T-cell (primary cell): ENCODE measurements around the gene LYVE1. TPM values are rescaled to one million over a fixed set of nuclear protein-coding genes. Genes with fewer than 3 reads are reported as not detected.

Experiments used
- ATAC-seq, 4 experiments: fragments of 200-7000 bp in 3 of 4; fragments of 150-1000 bp in 1 of 4; cut with Tn5 transposase; replicated peaks in 1 of 4; 1 replicate in 3 of 4; 2 replicates in 1 of 4; pipeline ENCODE4 v1.10.0; 2021; ENCODE audit warnings: moderate library complexity in 3 of 4, mild to moderate bottlenecking in 2 of 4, moderate number of reproducible peaks in 1 of 4
- CTCF ChIA-PET, 2 donors: fragments of 300-600 bp; sonication (Branson Sonifier 250); formaldehyde crosslinking; loops; one replicate each; lab custom pipeline; 2022; ENCODE audit warnings: antibody characterized with exemption in 2 of 2; lab: Charles Lee
- POLR2A ChIA-PET, 2 donors: fragments of 300-600 bp; sonication (Branson Sonifier 250); formaldehyde crosslinking; loops; one replicate each; lab custom pipeline; 2022; ENCODE audit warnings: antibody characterized with exemption in 2 of 2; lab: Charles Lee
- DNase-seq, 35 experiments: peaks; one replicate each; pipeline versions ENCODE4 v3.0.0 to v3.0.0-alpha.2; 2013 to 2023
- H3K27ac ChIP-seq: one replicate; pipeline ENCODE4 v1.5.1; 2013; ENCODE audit warnings: low read length
- H3K27me3 ChIP-seq, 2 experiments: replicated peaks in 1 of 2; 1 replicate in 1 of 2; 2 replicates in 1 of 2; pipeline versions ENCODE4 v1.6.1 to v1.7.0; 2013; ENCODE audit warnings: low read length in 1 of 2, mixed read lengths in 1 of 2; ENCODE audit not compliant: control insufficient read depth in 2 of 2, insufficient read depth in 2 of 2; ENCODE audit errors: extremely low read depth in 1 of 2
- H3K36me3 ChIP-seq, 2 donors: 1 replicate in 1 of 2; 2 replicates in 1 of 2; pipeline versions ENCODE4 v1.6.1 to v1.7.0; 2013; ENCODE audit warnings: low read length in 1 of 2; ENCODE audit not compliant: control insufficient read depth in 2 of 2, insufficient read depth in 1 of 2; ENCODE audit errors: extremely low read depth in 1 of 2
- H3K4me1 ChIP-seq, 2 experiments: 1 replicate in 1 of 2; 2 replicates in 1 of 2; pipeline versions ENCODE4 v1.6.1 to v1.7.0; 2013; ENCODE audit warnings: low read length in 2 of 2, mixed read lengths in 1 of 2; ENCODE audit not compliant: insufficient read depth in 2 of 2, control insufficient read depth in 1 of 2; ENCODE audit errors: extremely low read depth in 1 of 2
- H3K4me3 ChIP-seq, 2 donors: 1 replicate in 1 of 2; 2 replicates in 1 of 2; pipeline versions ENCODE4 v1.5.1 to v1.7.0; 2013; ENCODE audit warnings: mild to moderate bottlenecking in 2 of 2, low read length in 1 of 2, moderate library complexity in 1 of 2; ENCODE audit not compliant: control insufficient read depth in 1 of 2; ENCODE audit errors: extremely low read depth in 1 of 2
- H3K9me3 ChIP-seq: 2 replicates; pipeline ENCODE4 v1.7.0; 2013
- H3K27ac Mint-ChIP-seq, 2 donors: one replicate each; pipeline ENCODE4 v1.8.0; 2020 to 2021; ENCODE audit warnings: mild to moderate bottlenecking in 2 of 2, mixed read lengths in 2 of 2
- H3K27me3 Mint-ChIP-seq, 2 donors: one replicate each; pipeline ENCODE4 v1.8.0; 2021 to 2022; ENCODE audit warnings: mixed read lengths in 2 of 2
- H3K36me3 Mint-ChIP-seq: one replicate; pipeline ENCODE4 v1.8.0; 2021; ENCODE audit warnings: mixed read lengths
- H3K4me1 Mint-ChIP-seq, 3 donors: one replicate each; pipeline ENCODE4 v1.8.0; 2020 to 2022; ENCODE audit warnings: mixed read lengths in 3 of 3, mild to moderate bottlenecking in 1 of 3
- H3K4me3 Mint-ChIP-seq, 3 donors: one replicate each; pipeline ENCODE4 v1.8.0; 2020 to 2022; ENCODE audit warnings: mild to moderate bottlenecking in 3 of 3, mixed read lengths in 3 of 3, moderate library complexity in 3 of 3
- H3K9me3 Mint-ChIP-seq, 3 donors: one replicate each; pipeline ENCODE4 v1.8.0; 2020 to 2022; ENCODE audit warnings: mixed read lengths in 3 of 3
- WGBS: methylation state at CpG from one replicate; pipeline ENCODE4 v1.1.5; 2013; ENCODE audit warnings: missing lambda C conversion rate; ENCODE audit not compliant: insufficient coverage; 5-methylcytosine and 5-hydroxymethylcytosine counted together
- total RNA-seq, 35 experiments: library from RNA in 6 of 35; stranded (reverse) in 6 of 35; fragments of 120-200 nt in 1 of 35; gene quantifications; one replicate each; pipeline versions ENCODE4 v1.2.1 to v1.2.4 and lab custom pipeline; 2013 to 2026

The LYVE1 gene
- total RNA-seq, 5 donors from 2014 or later (not counting 1 experiment from before 2014, with no cell fraction given): 0.33 to 0.61 (median 0.38) TPM; not detected in 2

GRCh38 chr11:10540546-10540914 lies 27.9 kb downstream of the LYVE1 start:
- DNase-seq: peak in 3 of 35 experiments; percentile 0 to 5 (median 5)

DNA sequence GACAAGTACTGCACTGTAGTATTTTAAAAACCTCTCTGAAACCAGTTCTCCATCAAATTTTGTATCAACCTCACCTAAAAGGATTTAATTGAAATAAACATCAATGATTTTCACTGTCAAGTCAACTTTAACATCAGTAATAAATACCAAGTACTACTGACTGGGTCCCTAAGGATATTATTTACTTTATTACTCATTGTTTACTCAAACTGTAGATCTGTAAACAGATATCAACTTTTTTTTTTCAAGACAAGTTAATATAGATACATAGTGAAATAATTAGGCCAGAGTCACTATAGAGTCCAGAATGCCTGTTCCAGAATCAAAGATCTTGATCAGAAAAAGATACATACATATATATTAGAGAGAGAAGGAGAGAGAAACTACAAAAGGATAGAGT lies 29.1 kb downstream of the LYVE1 start:
- ATAC-seq (no peak), DNase-seq (no peak)
- Histone ChIP-seq H3K36me3 (no peaks in the 10 kb centered on the region), H3K4me3 (no peak overlapping the region), H3K27me3 (peaks cover 0 to 6% of the 10 kb centered on the region in 2 experiments), H3K27ac (no peak overlapping the region), H3K4me1 (peaks cover 2 to 12% of the 10 kb centered on the region in 2 experiments), H3K9me3 (no peaks in the 10 kb centered on the region)
- Mint-ChIP-seq H3K27me3 (no peaks in the 10 kb centered on the region), H3K9me3 (no peaks in the 10 kb centered on the region), H3K27ac (no peak overlapping the region), H3K4me3 (peak overlapping the region; percentile 87 to 91 (median 87)), H3K36me3 (no peaks in the 10 kb centered on the region), H3K4me1 (peaks cover 25 to 44% (median 36%) of the 10 kb centered on the region in 3 donors)
- ChIA-PET POLR2A (no interaction called here), CTCF (interaction anchor here in 1 of 2 donors (2.8 kb wide), 1 partner anchor 115 kb away, joined by 11 read pairs; no protein-coding TSS in a partner anchor)

More at GRCh38 chr11:10540546-10540914, 27.9 kb downstream of the LYVE1 start:
- no peaks in the 10 kb centered on the region for H3K9me3 Mint-ChIP-seq
- CTCF ChIA-PET: interaction anchor here (0.5 to 2.8 kb wide), 21 partner anchors 9 to 1402 kb away, joined by 3 to 14 read pairs (median 5); partner anchors contain the start of genes AMPD3 (in 1 of the 2), CTR9 (in 1 of the 2), EIF4G2 (in 1 of the 2) and ZBED5 (in 1 of the 2)
- Histone ChIP-seq H3K4me1 (peaks cover 2 to 12% of the 10 kb centered on the region in 2 experiments), H3K9me3 (no peaks in the 10 kb centered on the region), H3K4me3 (peak overlapping the region; percentile 82 to 86), H3K27ac (peak overlapping the region; percentile 78), H3K27me3 (peaks cover 0 to 13% of the 10 kb centered on the region in 2 experiments), H3K36me3 (no peaks in the 10 kb centered on the region)
- POLR2A ChIA-PET: interaction anchor here (0.6 to 2.8 kb wide), 8 partner anchors 12 to 317 kb away, joined by 3 to 13 read pairs (median 3); partner anchors contain the start of genes AMPD3 (in 1 of the 2), EIF4G2 (in 1 of the 2) and ZBED5 (in 1 of the 2)
- H3K27ac Mint-ChIP-seq: peak overlapping the region; percentile 36 to 86
- H3K27me3 Mint-ChIP-seq: no peaks in the 10 kb centered on the region
- H3K4me1 Mint-ChIP-seq: peaks cover 25 to 42% (median 34%) of the 10 kb centered on the region in 3 donors
- under 1% methylated on average over 17 of the region's 25 CpGs for WGBS
- H3K4me3 Mint-ChIP-seq: peak overlapping the region; percentile 87 to 91 (median 87)
- peak; percentile 6 to 13 (median 7) for ATAC-seq
- H3K36me3 Mint-ChIP-seq: no peaks in the 10 kb centered on the region

- peaks cover 2 to 12% of the 10 kb centered on the region in 2 experiments for H3K4me1 ChIP-seq
- H3K9me3 ChIP-seq: no peaks in the 10 kb centered on the region
- ChIA-PET CTCF (no interaction called here), POLR2A (no interaction called here)
- H3K4me3 Mint-ChIP-seq: no peak overlapping the region
- H3K27ac ChIP-seq: no peak overlapping the region
- DNase-seq: no peak
- 100% methylated on average over 1 of the region's 1 CpG for WGBS
- no peaks in the 10 kb centered on the region for H3K36me3 ChIP-seq
- H3K4me3 ChIP-seq: no peak overlapping the region
- H3K9me3 Mint-ChIP-seq: no peaks in the 10 kb centered on the region
- H3K36me3 Mint-ChIP-seq: peaks cover 2% of the 10 kb centered on the region
- peaks cover 25 to 44% (median 36%) of the 10 kb centered on the region in 3 donors for H3K4me1 Mint-ChIP-seq
- no peak for ATAC-seq
- peaks cover 0 to 3% of the 10 kb centered on the region in 2 experiments for H3K27me3 ChIP-seq
- no peak overlapping the region for H3K27ac Mint-ChIP-seq
- H3K27me3 Mint-ChIP-seq: no peaks in the 10 kb centered on the region
These were observed 29.5 kb downstream of the LYVE1 start for GRCh38 chr11:10538924-10539323.

- H3K36me3 Mint-ChIP-seq: peaks cover 11% of the 10 kb centered on the region
- POLR2A ChIA-PET: no interaction called here
- H3K4me3 Mint-ChIP-seq: no peak overlapping the region
- no peak overlapping the region for H3K27ac Mint-ChIP-seq
- DNase-seq: no peak
- no peaks in the 10 kb centered on the region for H3K9me3 Mint-ChIP-seq
- H3K27me3 ChIP-seq: no peaks in the 10 kb centered on the region
- H3K27ac ChIP-seq: no peak overlapping the region
- H3K27me3 Mint-ChIP-seq: no peaks in the 10 kb centered on the region
- no peaks in the 10 kb centered on the region for H3K9me3 ChIP-seq
- peaks cover 0 to 9% of the 10 kb centered on the region in 2 donors for H3K36me3 ChIP-seq
- peaks cover 2 to 12% of the 10 kb centered on the region in 2 experiments for H3K4me1 ChIP-seq
- no peak overlapping the region for H3K4me3 ChIP-seq
- ATAC-seq: no peak
- CTCF ChIA-PET: no interaction called here
- H3K4me1 Mint-ChIP-seq: peaks cover 25 to 48% (median 36%) of the 10 kb centered on the region in 3 donors
These were observed 30.9 kb downstream of the LYVE1 start for GRCh38 chr11:10537600-10537999.

GRCh38 chr11:10534316-10534715 lies 34.1 kb downstream of the LYVE1 start:
- DNase-seq (no peak), ATAC-seq (no peak)
- no peak overlapping the region for H3K27ac ChIP-seq
- ChIA-PET CTCF (interaction anchor here in 1 of 2 donors (0.6 to 1.2 kb wide), 2 partner anchors 26 to 1616 kb away, joined by 3 to 5 read pairs; no protein-coding TSS in a partner anchor), POLR2A (interaction anchor here in 1 of 2 donors (0.6 kb wide), 1 partner anchor 1375 kb away, joined by 3 read pairs; no protein-coding TSS in a partner anchor)
- Mint-ChIP-seq H3K27me3 (no peaks in the 10 kb centered on the region), H3K27ac (no peak overlapping the region), H3K4me1 (peaks cover 10 to 29% (median 18%) of the 10 kb centered on the region in 3 donors), H3K36me3 (peaks cover 28% of the 10 kb centered on the region), H3K9me3 (no peaks in the 10 kb centered on the region), H3K4me3 (no peak overlapping the region)
- peaks cover 0 to 2% of the 10 kb centered on the region in 2 experiments for H3K4me1 ChIP-seq
- no CpG with 5 or more reads among the region's 2 CpGs for WGBS
- H3K27me3 ChIP-seq: no peaks in the 10 kb centered on the region
- no peaks in the 10 kb centered on the region for H3K9me3 ChIP-seq
- H3K4me3 ChIP-seq: no peak overlapping the region
- peaks cover 0 to 20% of the 10 kb centered on the region in 2 donors for H3K36me3 ChIP-seq

- DNase-seq (no peak), ATAC-seq (no peak)
- Mint-ChIP-seq H3K4me1 (peaks cover 8 to 20% (median 14%) of the 10 kb centered on the region in 3 donors), H3K4me3 (no peak overlapping the region), H3K27ac (no peak overlapping the region), H3K36me3 (peaks cover 35% of the 10 kb centered on the region), H3K9me3 (no peaks in the 10 kb centered on the region), H3K27me3 (no peaks in the 10 kb centered on the region)
- Histone ChIP-seq H3K27ac (no peak overlapping the region), H3K9me3 (no peaks in the 10 kb centered on the region), H3K4me1 (peaks cover 0 to 2% of the 10 kb centered on the region in 2 experiments), H3K4me3 (no peak overlapping the region), H3K27me3 (no peaks in the 10 kb centered on the region), H3K36me3 (peaks cover 0 to 28% of the 10 kb centered on the region in 2 donors)
- CTCF ChIA-PET: interaction anchor here in 1 of 2 donors (1.3 to 3.6 kb wide), 2 partner anchors 8 to 10 kb away, joined by 12 to 14 read pairs; partner anchors contain the start of gene RNF141
- POLR2A ChIA-PET: no interaction called here
These were observed 35.1 kb downstream of the LYVE1 start for GRCh38 chr11:10533323-10533722.
